NCI-H1930 (cell line): ENCODE data around the gene ATP6V1C2.

Experiments
- DNase-seq, 2 experiments: peaks; one replicate each; lab custom pipeline; 2025; lab: John Stamatoyannopoulos, UW

The ATP6V1C2 gene

GRCh38 chr2:10732924-10733565, 11.6 kb downstream of the ATP6V1C2 start:
- DNase-seq: no peak

- no peak for DNase-seq
These were observed 12.1 kb downstream of the ATP6V1C2 start for GRCh38 chr2:10733566-10733925.

- DNase-seq: no peak
These were observed 12.6 kb downstream of the ATP6V1C2 start for GRCh38 chr2:10733980-10734379.

- DNase-seq: no peak
These were observed 16.8 kb downstream of the ATP6V1C2 start for GRCh38 chr2:10738192-10738591.

GRCh38 chr2:10740226-10740625, 18.8 kb downstream of the ATP6V1C2 start:
- no peak for DNase-seq

GRCh38 chr2:10741139-10741538, 19.7 kb downstream of the ATP6V1C2 start:
- DNase-seq: no peak

GRCh38 chr2:10742666-10743065, 21.2 kb downstream of the ATP6V1C2 start:
- DNase-seq: no peak

- DNase-seq: no peak
These were observed 29.2 kb downstream of the ATP6V1C2 start for GRCh38 chr2:10750610-10751009.

GRCh38 chr2:10752236-10752635, 30.8 kb downstream of the ATP6V1C2 start:
- DNase-seq: no peak

- DNase-seq: no peak
These were observed 31.7 kb downstream of the ATP6V1C2 start for GRCh38 chr2:10753156-10753555.

GRCh38 chr2:10753876-10754275, 32.4 kb downstream of the ATP6V1C2 start:
- no peak for DNase-seq

- no peak for DNase-seq
These were observed 34.2 kb downstream of the ATP6V1C2 start for GRCh38 chr2:10755621-10756020.

- no peak for DNase-seq
These were observed 36.4 kb downstream of the ATP6V1C2 start for GRCh38 chr2:10757814-10758286.

GRCh38 chr2:10759151-10759714, 37.8 kb downstream of the ATP6V1C2 start:
- DNase-seq: no peak

GRCh38 chr2:10760794-10761504, 39.5 kb downstream of the ATP6V1C2 start:
- DNase-seq: no peak

GRCh38 chr2:10761591-10761990, 40.2 kb downstream of the ATP6V1C2 start:
- DNase-seq: no peak

- DNase-seq: no peak
These were observed 41.4 kb downstream of the ATP6V1C2 start for GRCh38 chr2:10762651-10763460.

- no peak for DNase-seq
These were observed 42.0 kb downstream of the ATP6V1C2 start for GRCh38 chr2:10763461-10763800.

GRCh38 chr2:10764096-10764785, 42.8 kb downstream of the ATP6V1C2 start:
- no peak for DNase-seq

GRCh38 chr2:10764896-10765295, 43.5 kb downstream of the ATP6V1C2 start:
- DNase-seq: no peak

- DNase-seq: no peak
These were observed 44.0 kb downstream of the ATP6V1C2 start for GRCh38 chr2:10765461-10765860.

- no peak for DNase-seq
These were observed 44.5 kb downstream of the ATP6V1C2 start for GRCh38 chr2:10765914-10766313.
